ENCODE results near the gene ATXN1.
"Not testable (repeated sequence)": the region's sequence is repeated elsewhere in the genome, so short reads cannot be mapped to it uniquely, and the experiment has no call there.

The ATXN1 gene

DNA sequence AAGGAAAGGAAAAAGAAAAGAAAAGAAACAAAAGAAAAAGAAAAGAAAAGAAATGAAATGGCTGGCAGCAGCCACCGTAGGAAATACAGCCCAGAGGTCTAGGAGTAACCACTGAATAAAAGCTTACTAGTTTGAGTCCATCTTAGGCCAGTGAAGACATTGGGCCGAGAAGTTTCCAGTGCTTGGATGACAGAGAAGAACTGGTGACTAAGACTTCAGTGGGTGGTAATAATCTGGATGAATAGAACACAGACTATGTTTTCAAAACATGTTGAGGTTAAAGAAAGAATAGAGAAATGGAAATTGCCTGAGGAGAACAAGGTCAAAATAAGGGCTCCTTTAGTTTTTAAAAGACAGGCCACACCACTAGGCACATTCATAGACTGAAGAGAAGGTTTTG, 198.8 kb downstream of the ATXN1 start:
- no peak for DNase-seq

DNA sequence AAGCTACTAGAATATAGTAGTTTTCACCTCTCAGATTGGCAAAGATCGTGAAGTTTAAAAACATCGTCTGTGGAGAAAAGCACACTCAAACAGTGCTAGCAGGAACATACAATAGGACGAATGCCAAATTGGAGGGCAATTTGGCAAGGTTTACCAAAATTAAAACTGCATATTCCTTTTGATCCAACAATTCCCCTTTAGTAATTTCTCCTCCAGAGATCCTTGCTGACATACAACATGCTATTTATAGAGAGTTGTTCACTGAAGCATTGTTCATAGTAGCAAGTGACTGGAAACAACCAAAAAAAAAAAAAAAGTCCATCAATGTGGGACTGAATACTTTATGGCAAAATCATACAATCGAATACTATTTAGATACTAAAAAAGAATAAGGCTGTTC, 202.2 kb downstream of the ATXN1 start:
- DNase-seq: no peak

DNA sequence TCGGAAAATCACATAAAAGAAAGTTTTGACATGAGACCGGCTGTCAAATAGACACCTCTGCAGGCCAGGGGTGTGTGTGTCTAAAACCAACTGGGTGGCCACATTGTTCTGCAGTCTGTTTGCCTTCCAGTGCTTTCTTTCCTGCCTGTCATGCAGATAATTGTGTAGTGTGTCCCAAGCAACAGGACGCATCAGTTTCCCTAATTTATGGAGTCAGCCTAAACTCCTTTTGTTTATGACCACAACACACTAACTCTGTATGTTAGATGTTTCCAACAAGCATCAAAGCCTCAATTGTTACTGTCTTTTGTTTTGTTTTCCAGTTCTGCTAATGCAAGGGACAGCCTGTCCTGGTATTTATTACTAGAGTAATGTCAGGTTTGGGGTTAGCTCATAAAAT, 205.7 kb downstream of the ATXN1 start:
- DNase-seq: no peak

DNA sequence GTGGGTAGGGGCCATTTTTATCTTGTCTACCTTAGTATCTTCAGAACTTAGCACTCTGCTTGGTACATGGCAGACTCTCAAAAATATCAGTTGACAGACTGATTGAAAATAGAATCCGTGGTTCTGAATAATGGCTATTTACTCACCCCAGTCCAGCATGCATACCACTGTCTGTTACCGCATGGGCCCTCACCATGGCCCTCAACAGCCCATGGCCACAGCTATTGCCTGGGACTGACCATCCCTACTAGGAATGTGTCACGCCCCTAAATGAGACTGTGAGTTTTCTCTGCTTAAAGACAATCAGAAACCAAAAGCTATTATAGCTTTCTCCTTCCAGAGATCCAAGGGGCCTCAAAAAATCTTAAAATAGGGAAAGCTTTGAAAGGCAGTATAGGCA, 207.7 kb downstream of the ATXN1 start:
- no peak for DNase-seq

DNA sequence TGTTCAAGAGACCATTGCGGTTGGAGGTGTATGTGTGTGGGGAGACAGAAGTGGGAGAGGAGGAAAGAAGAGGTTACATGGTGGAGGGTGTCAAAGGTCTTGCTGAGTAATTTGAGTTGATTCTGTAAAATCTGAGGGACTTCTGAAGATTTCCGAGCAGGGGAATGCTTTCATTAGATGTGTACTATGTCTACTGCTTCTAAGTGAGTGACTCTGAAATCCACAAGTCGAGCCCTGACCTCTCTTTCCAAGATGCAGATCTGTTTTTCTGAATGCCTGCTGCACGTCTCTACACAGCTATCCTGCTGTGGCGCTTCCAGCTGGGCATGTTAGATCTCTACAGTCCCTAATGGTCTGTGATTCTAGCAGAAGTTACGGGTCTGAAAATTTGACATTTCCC, 209.8 kb downstream of the ATXN1 start:
- no peak for DNase-seq

DNA sequence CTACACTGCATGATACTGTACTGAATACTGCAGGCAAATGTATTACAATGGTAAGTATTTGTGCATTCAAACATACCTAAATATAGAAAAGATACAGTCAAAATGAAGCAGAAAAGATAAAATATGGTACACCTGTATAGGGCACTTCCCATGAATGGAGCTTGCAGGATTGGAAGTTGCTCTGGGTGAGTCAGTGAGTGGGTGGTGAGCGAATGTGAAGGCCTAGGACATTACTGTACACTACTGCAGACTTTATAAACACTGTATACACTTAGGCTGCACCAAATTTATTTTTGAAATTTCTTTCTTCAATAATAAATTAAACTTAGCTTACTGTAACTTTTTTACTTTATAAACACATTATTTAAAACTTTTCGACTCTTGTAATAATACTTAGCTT, 213.1 kb downstream of the ATXN1 start:
- no peak for DNase-seq

DNA sequence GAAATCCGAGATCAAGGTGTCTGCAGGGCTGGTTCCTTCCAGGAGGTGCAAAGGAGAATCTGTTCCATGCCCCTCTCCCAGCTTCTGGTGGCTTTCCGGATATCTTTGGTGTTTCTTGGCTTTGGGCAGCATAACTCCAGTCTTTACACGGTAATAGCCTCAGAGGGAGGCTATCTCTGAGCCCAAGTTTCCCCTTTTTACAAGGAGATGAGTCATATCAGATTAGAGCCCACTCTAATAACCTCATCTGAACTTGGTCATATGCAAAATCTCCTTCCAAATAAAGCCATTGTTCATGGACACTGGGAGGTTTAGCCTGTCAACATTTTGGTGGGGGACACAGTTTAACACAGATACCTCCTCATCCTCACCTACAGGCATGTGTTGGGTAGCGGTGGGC, 213.7 kb downstream of the ATXN1 start:
- DNase-seq: no peak

DNA sequence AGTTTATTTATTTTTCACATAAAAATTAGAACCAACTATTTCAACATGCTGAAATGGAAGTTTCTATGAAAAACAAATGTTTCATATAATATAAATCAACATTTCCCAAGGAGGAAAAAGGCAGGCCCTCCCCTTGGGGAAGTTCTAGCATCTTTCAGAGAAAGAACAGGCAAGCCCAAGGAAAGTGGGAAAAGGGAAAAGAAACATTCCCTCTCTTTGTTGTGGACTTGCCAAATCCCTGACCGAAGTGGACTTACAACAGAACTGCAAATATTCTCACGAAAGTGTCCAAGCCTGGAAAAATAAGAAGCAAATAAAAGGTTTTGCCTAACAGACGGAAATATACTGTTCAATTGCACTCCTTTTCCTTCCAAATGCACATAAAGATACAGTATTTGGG, 214.4 kb downstream of the ATXN1 start:
- DNase-seq: no peak

DNA sequence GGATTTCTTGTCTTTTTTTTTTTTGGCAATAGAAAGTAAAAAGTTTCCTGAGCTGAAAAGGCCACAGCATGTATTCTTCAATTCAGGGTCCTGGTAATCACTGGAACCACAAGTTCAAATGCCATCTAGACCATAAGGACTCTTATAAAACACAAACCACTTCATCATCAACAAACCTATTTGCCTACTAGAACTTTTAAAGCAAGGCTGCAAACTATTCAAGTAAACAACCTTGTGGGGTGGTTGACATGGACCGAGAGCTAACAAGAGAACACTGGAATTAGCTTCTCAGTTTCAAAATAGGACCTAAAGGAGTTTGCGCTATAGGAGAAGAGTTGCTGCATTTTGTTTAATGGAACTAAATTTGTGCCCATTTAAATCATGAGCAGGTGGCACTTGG, 215.9 kb downstream of the ATXN1 start:
- no peak for DNase-seq

DNA sequence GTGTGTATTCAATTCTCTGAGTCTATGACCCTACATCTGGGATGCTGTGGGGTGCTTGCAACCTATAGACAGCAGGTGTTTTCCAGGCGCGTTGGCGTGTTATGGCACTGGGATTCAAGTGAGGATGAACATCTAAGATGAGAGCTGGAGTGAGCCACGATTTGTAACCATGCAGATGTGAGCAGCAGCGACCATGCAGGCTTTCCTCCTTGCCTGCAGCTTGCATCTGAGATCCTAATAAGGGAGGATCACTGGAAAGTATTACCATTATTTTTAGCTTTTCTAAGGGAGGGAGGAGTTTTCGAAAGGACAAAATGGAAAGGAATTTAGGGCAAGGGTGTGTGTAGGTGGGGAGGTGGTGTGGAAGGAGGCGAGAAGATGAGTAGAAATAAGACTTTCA, 216.7 kb downstream of the ATXN1 start:
- no peak for DNase-seq

DNA sequence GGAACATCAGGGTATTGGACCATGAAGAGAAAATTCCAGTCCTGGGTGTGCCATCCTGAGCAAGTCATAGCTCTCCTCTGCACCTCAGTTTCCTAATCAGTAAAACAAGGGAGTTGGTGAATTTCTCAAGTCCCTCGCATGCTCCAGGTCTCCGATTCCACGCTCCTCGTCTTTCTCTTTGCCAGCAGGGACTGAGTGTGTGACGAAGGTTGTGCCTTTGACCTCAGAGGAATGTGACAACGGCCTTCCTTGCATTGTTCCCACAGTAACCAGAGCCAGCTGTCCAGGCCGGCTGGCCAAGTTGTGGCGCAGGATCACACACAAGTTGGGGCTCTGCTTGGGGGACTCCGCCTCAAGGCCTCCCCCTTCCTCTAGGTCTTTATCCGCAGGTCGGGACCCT, 217.3 kb downstream of the ATXN1 start:
- no peak for DNase-seq

DNA sequence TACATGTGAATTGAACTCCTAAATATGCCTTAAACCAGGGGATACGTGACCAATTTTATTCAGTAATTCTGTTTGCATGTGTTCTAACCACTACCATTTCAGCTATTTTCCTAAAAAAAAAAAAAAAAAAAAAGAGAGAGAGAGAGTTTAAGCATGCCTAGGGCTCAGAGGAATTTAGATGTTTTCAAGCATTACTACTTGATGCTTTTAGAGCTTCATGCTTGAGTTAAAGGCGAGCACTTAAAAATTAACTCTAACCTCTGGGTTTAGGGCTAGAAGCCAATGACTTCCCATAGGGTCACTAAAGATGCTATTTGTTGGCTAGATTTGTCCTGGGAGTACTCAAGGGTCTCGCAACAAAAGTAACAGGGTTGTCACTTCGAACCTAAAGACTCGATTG, 217.7 kb downstream of the ATXN1 start:
- no peak for DNase-seq

DNA sequence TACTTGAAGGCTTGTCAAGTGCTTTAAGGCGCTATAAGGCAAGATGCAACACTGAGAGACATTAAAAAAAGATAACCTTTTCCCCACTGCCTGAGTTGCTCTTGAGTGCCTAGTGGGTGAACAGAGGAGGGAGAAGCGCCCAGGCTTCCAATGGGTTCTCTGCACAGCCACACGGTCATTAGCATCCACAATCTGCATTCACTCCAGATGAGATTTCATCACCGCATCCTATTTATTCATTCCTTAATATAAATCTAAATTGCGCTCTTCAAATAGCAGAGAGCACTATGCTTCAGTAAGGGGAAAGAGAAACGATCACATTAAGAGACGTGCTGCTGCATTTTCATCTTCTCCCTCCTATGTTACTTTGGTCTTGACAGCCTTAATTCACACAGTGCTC, 219.2 kb downstream of the ATXN1 start:
- no peak for DNase-seq

DNA sequence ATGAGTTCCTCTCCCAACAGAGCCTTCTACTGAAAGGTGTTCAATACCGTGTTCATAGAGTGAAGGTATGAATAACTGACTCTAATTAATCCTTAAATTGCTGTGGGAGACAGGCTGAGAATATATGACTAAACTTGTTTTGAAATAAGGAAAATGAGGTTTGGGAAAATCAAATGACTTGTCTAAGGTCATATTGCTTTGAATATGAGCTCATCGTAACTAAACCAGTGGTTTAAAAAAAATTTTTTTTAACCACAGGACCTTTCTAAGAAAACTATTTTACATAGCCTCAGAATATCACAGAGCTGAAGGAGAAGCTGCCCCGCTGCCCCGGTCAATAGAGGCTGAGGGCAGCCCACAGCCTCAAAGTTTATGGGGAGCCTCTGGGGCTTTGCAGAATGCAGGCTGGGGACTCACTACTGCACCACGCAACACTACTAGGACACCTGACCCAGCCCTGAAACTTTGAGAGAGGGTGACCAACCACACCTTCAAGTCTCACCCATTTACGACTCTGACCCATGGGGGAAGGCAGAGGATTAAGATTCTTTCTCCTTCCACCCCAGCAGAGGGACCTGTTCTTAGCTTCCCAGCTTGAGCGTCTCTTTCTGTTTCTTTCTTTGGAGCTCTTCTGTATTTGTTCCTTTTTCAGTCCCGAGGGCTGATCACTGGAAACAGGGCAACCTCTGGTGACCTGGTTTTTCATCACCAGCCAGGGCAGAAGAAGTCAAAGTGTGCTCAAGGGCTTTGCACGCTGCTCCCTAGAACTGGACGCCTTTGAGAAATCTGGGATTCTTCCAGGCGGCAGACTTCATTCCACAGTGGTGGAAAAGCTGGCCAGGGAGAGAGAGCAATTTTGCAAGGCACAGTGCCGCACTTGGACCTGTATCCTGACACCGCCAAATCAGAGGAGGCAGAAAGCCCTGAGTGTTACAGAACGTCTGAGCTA, 220.2 kb downstream of the ATXN1 start:
- no peak for DNase-seq

DNA sequence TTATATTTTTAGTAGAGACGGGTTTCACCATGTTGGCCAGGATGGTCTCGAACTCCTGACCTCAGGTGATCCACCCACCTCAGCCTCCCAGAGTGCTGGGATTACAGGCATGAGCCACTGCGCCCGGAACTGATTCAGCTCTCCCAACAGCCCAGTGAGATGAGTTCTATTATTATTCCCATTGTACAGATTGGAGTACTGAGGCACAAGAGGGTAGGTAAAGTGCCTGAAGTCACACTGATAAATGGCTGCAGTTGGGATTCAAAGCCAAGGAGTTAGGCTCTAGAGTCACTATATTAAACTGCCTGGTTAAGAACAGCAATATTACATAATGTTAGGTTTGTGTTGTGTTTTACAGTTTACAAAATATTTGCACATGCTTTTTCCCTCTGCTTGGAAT, 220.9 kb downstream of the ATXN1 start:
- DNase-seq: not testable (repeated sequence)

DNA sequence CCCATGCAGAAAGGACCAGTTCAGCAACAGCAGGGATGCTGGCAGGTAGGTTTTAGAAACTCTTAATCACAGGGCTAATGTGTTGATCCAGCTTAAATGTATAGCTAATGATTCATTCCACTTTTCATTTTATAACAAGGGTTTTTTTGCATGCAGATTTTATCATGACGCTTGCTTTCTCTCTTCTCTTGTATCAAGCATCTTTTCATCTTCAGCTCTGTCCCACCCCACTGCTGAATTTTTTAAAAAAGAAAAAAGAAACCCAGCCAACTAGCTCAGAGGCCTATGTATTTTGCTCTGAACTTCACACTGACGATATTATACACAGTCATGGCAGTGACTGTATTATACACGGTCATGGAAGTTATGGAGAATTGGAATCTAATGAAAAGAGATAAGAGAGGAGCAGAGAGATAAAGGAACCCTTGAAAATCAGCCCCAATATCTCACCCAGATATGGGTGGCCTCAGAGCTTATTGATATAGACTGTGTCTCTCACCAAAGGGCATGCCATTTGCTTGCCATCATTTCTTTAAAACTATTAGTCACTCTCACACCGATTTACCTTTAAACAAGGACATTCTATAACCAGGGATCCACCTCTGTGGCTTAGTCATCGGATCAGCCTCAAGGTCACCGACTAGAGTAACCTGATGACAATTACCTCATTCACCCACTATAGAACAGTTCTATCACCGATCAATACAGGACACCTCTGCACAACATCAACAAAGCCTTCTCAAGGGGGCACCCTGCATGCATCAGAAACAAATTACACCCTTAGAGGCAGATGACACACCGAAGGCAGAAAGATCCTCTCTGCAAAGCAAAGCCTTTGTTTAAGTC, 222.0 kb downstream of the ATXN1 start:
- DNase-seq: no peak

DNA sequence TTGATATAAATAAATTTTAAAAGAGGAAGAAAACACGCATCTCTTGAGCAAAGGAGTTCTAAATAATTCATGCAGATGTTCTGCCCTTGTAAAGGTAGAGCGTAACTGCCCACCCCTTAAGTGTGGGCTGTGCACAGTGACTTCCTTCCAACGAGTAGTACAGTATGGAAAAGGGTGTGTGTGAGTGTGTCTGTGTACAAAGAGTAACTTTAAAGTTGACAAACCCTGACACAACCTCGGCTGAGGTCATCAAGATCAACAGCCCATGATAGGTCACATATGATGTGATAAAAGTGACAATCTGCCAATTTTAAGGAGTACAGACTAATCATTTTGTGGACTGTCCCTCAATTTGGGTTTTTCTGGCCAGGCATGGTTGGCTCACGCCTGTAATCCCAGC, 225.7 kb downstream of the ATXN1 start:
- no peak for DNase-seq

DNA sequence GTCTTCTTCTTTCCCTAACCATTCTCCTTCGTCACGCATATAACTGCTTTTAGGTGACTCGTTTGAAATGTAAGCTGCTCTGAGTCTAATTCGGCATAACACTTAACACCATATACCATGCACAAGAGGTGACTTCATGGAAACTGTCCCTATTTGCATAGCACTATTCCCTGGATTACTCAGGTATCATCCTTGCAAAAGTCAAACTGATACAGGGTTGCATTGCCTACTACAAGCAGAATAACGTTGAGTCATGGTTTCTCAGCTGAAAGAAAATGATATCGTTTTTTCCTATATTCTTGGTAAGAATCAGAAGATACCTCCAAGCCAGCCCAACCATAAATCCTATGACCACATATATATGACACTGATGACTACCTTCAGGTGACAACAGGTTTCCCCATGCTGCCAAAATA, 227.5 kb downstream of the ATXN1 start:
- no peak for DNase-seq

DNA sequence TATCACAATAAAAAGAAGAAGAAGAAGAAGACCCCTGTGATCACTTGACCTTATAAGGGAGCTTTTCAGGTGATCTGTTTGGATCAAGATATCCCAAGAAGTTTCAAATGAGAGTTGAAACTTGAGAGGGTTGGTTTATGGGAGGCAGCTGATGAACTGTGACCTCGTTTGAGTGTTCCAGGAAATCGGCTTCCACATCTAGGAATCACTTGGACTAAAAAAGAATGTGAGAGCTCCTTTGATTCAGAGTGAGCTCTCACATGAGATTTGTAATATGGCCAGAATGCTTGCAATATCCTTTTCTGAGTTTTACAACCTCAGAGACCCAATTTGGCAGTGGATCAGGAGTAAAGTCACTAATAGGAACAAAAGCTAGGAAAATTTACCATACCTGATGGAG, 228.1 kb downstream of the ATXN1 start:
- no peak for DNase-seq

DNA sequence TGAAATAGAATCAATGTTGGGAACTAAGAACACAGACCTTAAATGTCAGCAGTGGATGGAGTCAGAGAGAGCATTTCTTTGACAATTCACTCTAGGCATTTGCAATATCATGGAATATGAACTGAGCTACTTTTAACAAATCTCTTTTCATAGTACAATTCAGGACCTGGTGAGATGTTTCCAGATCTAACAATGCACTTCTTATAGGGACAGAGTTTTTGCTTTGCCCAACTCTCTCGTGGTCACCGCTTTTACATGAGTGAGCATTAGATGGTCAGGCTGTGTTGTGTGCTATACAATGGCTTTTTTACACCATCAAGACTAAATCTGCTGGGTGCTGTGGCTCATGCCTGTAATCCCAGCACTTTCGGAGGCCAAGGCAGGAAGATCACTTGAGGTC, 233.6 kb downstream of the ATXN1 start:
- DNase-seq: no peak

DNA sequence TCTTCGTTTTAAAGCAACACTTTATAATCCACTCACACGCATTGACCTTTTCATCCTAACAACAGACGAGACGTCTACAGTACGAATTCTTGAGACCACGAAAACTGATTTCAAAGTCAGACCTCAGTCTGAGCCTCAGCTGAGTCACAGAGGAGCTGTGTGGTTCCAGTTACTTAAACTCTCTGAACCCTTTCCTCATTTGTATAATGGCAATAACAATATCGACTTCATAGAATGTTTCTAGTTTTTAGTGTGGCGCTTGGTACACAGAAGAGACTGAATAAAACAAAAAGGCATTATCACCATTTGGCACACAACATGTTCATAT, 236.9 kb downstream of the ATXN1 start:
- DNase-seq: no peak

DNA sequence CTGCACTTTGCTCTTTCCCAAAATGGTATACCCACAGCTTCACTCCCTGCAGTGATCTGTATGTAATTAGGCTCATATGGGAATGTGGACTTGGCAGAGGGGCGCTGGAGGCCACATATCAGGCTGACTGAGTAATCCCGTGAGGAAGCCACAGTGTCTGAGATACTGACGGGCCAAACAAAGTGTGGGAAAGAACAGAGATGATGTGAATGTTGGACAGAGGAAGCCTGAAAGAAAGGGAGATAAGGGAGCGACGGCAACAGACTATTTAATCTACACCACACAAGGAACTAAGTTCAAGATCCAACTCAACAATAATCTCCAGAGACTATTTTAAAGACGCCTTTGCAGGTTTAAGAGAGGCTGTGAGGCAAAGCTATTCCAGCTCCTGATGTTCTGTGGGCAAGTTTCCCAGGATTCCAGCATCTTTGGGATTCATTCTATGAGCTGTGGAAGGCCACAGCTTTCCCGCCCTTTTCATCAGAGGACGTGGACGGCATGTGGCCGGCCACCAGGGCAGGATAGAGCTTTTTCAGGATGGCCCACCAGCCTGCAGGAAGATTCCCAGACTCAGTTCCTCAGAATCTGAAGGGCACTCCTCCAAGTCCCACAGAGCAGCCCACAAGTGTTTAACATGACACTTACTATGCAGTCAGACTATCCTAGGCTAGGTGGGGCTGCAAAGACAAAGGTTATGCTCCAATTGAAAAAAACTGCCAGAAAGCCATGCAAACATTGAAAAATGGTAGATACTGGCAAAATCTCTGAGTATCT, 237.5 kb downstream of the ATXN1 start:
- no peak for DNase-seq

DNA sequence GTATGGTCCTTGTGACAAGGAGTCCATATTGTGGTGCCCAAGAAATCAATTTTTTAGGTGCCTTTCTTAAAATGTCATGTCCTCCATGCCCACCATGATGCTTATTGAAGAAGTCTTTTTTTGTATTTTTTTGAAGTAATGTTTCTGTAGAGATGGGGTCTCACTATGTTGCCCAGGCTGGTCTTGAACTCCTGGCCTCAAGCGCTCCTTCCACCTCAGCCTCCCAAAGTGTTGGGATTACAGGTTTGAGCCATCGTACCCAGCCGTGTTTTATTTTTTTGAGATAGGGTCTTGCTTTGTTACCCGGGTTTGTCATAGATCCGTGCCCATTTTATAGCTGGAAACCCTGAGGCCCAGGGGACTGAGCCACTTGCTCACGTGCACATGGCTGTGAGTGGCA, 238.3 kb downstream of the ATXN1 start:
- no peak for DNase-seq

DNA sequence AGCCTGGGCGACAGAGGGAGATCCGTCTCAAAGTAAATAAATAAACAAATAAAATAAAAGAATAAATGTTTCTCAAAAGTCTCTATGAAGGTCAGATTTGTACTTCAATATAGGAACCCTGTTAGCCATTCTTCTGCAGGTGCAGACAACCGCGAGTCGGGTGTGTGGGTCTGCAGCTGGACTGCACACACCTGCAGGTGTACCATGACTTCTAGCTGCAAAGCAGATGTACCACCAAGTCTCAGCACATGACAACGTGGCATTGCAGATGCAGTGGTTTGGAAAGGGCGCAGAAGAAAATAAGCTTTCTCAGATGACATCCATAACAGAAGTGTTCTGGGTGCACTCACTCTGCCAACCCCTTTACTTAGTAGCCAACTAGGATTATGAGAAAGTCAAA, 239.7 kb downstream of the ATXN1 start:
- DNase-seq: no peak
